BJ (cell line): ENCODE data around the gene ANAPC10. TPM values are rescaled to one million over a fixed set of nuclear protein-coding genes. Genes with fewer than 3 reads are reported as not detected.

ENCODE experiments used
- CTCF ChIA-PET: fragments of 350-600 bp; formaldehyde crosslinking; extraction: SDS; loops from one replicate; lab custom pipeline; 2021; ENCODE audit warnings: antibody characterized with exemption, inconsistent platforms; lab: Yijun Ruan, JAX
- POLR2A ChIA-PET: fragments of 300-600 bp; sonication (Branson Sonifier 250); formaldehyde crosslinking; extraction: SDS; loops from one replicate; lab custom pipeline; 2021; ENCODE audit warnings: antibody characterized with exemption; lab: Charles Lee
- DNase-seq: peaks from one replicate; pipeline ENCODE4 v3.0.0-alpha.2; 2011; ENCODE audit warnings: low read depth
- H3K27me3 ChIP-seq: 2 replicates; pipeline ENCODE4 v1.6.0; 2011; ENCODE audit warnings: low read length; ENCODE audit not compliant: control insufficient read depth, insufficient read depth
- H3K36me3 ChIP-seq: 2 replicates; pipeline ENCODE4 v1.5.1; 2011; ENCODE audit warnings: low read length; ENCODE audit not compliant: control insufficient read depth, insufficient read depth
- H3K4me3 ChIP-seq: 2 replicates; pipeline ENCODE4 v1.5.1; 2011; ENCODE audit warnings: low read depth, mild to moderate bottlenecking, control low read depth, low read length
- CTCF ChIP-seq: IDR thresholded peaks from 2 replicates; pipeline ENCODE4 v1.5.1; 2011; ENCODE audit warnings: low read depth, mild to moderate bottlenecking, control low read depth, inconsistent platforms, low read length, moderate library complexity; ENCODE audit not compliant: insufficient read depth
- polyA plus RNA-seq: library from polyadenylated mRNA; depleted of rRNA; stranded (reverse); fragments of >200 nt; gene quantifications from 2 replicates; pipeline ENCODE4 v1.2.3, GENCODE V29; 2011

The ANAPC10 gene
- polyA plus RNA-seq, 1 experiment = 10.3 TPM

DNA sequence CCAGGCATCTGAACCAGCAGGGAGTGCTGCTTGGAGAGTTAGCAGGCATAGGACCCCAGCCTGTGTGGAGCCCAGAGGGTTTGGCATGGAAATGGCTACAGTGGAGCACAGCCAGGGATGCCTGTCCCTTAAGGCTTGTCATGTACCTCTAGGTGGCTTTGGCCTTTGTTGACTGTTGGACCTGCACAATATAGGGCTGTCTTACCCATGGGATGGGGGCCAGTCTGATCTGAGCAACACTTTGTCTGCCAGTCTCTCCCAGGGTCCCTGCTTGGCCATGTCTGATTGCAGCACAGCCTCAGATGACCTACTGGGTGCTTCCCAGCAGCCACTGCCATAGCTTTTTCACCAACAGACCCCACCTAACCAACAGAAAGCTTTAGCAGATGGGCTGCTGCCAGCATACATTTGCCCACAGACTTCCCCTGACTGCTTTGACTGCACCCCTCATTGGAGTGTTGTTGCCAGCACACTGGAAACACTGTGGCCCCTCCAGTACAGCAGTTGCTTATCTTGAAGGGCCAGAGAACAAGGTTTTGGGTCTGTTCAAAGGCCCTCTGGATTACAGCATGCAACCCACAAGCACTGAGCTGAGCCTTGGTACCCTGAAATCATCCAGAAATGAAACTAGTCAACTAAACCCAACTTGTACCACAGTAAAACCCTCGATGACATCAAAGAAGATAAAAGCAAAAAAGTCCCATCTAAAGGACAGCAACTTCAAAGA lies 22.1 kb downstream of the ANAPC10 start:
- ChIA-PET CTCF (interaction anchor here (1.3 kb wide), 1 partner anchor 14 kb away, joined by 4 read pairs; no protein-coding TSS in a partner anchor), POLR2A (no interaction called here)
- no peak for DNase-seq
- no peak for TF ChIP-seq CTCF
- no peaks in the 10 kb centered on the region for H3K36me3 ChIP-seq
- no peak overlapping the region for H3K4me3 ChIP-seq
- H3K27me3 ChIP-seq = no peaks in the 10 kb centered on the region

- ChIA-PET POLR2A (no interaction called here), CTCF (interaction anchor here (1.5 kb wide), 1 partner anchor 10 kb away, joined by 3 read pairs; no protein-coding TSS in a partner anchor)
- Histone ChIP-seq H3K4me3 (no peak overlapping the region), H3K27me3 (no peaks in the 10 kb centered on the region), H3K36me3 (no peaks in the 10 kb centered on the region)
- TF ChIP-seq CTCF = no peak
- DNase-seq = no peak
Observed at GRCh38 chr4:145071560-145071959, 26.4 kb downstream of the ANAPC10 start.

DNA sequence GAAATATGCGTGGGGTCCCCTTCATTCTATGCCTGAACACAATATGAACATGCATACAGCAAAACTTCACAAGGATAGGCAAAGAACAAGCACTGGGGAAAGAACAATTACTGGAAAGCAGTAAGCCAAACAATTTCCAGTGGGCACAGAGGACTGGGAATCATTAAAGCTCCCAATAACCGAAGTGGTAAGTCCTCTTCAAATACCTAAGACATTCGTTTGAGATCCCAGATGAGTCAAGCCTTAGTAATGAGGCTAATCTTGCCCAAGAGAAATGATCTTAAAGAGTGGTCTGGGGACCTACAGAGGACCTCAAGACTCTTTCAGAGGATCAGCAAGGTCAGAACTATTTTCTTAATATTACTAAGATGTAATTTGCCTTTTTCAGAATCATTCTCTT lies 28.6 kb downstream of the ANAPC10 start:
- DNase-seq = no peak

GRCh38 chr4:145066063-145066501 lies 31.9 kb downstream of the ANAPC10 start:
- no peak for TF ChIP-seq CTCF
- no peak overlapping the region for H3K4me3 ChIP-seq
- H3K36me3 ChIP-seq = no peaks in the 10 kb centered on the region; the same call in 1 of the 2 replicates
- H3K27me3 ChIP-seq = no peaks in the 10 kb centered on the region
- DNase-seq = no peak
- POLR2A ChIA-PET = interaction anchor here (0.7 kb wide), 1 partner anchor 49 kb away, joined by 8 read pairs; no protein-coding TSS in a partner anchor
- CTCF ChIA-PET = interaction anchor here (0.7 kb wide), 2 partner anchors 11 to 118 kb away, joined by 3 to 4 read pairs; no protein-coding TSS in a partner anchor

More for the DNA sequence above, 28.6 kb downstream of the ANAPC10 start:
- Histone ChIP-seq H3K4me3 (no peak overlapping the region), H3K36me3 (no peaks in the 10 kb centered on the region), H3K27me3 (no peaks in the 10 kb centered on the region)
- ChIA-PET POLR2A (no interaction called here), CTCF (interaction anchor here (0.6 kb wide), 1 partner anchor 895 kb away, joined by 4 read pairs; no protein-coding TSS in a partner anchor)
- no peak for TF ChIP-seq CTCF

- H3K36me3 ChIP-seq = no peaks in the 10 kb centered on the region; the same call in 1 of the 2 replicates
- H3K4me3 ChIP-seq = no peak overlapping the region
- H3K27me3 ChIP-seq = no peaks in the 10 kb centered on the region
- ChIA-PET CTCF (interaction anchor here (1.1 to 1.6 kb wide), 6 partner anchors 9 to 887 kb away, joined by 3 to 4 read pairs (median 3); no protein-coding TSS in a partner anchor), POLR2A (no interaction called here)
- no peak for DNase-seq
- peak; percentile 23; the same call in 1 of the 2 replicates for TF ChIP-seq CTCF
Observed at GRCh38 chr4:145061318-145061920, 36.6 kb downstream of the ANAPC10 start.
